DMS53 (cell line): Measurements from ENCODE around the gene CACNA2D4.
"Not testable (repeated sequence)": the region's sequence is repeated elsewhere in the genome, so short reads cannot be mapped to it uniquely, and the experiment has no call there.

Source experiments
- DNase-seq: peaks from one replicate; lab custom pipeline; 2025; lab: John Stamatoyannopoulos, UW

Gene CACNA2D4

GRCh38 chr12:1830981-1831963, 87.2 kb downstream of the CACNA2D4 start:
- peak; percentile 79 for DNase-seq

GRCh38 chr12:1830401-1830845, 88.0 kb downstream of the CACNA2D4 start:
- no peak for DNase-seq

GRCh38 chr12:1829306-1829900, 89.0 kb downstream of the CACNA2D4 start:
- DNase-seq = no peak

GRCh38 chr12:1828856-1829255, 89.6 kb downstream of the CACNA2D4 start:
- no peak for DNase-seq

- no peak for DNase-seq
Observed at GRCh38 chr12:1827826-1828805, 90.3 kb downstream of the CACNA2D4 start.

- no peak for DNase-seq
Observed at GRCh38 chr12:1826867-1827705, 91.4 kb downstream of the CACNA2D4 start.

- DNase-seq = no peak
Observed at GRCh38 chr12:1826401-1826800, 92.1 kb downstream of the CACNA2D4 start.

- DNase-seq = no peak
Observed at GRCh38 chr12:1825382-1826102, 92.9 kb downstream of the CACNA2D4 start.

- no peak for DNase-seq
Observed at GRCh38 chr12:1823237-1823636, 95.2 kb downstream of the CACNA2D4 start.

- no peak for DNase-seq
Observed at GRCh38 chr12:1822699-1823098, 95.8 kb downstream of the CACNA2D4 start.

- DNase-seq = no peak
Observed at GRCh38 chr12:1821805-1822204, 96.6 kb downstream of the CACNA2D4 start.

GRCh38 chr12:1820896-1821291, 97.6 kb downstream of the CACNA2D4 start:
- no peak for DNase-seq

GRCh38 chr12:1820191-1820895, 98.1 kb downstream of the CACNA2D4 start, which contains the start of gene LRTM2:
TSS of gene LRTM2 (plus strand) at chr12:1820565. CDS start at chr12:1828149, 7,584 bp downstream.
- no peak for DNase-seq

GRCh38 chr12:1819571-1819970, 98.9 kb downstream of the CACNA2D4 start:
- no peak for DNase-seq

GRCh38 chr12:1819050-1819449, 99.4 kb downstream of the CACNA2D4 start:
- no peak for DNase-seq

- DNase-seq = not testable (repeated sequence)
Observed at GRCh38 chr12:1817928-1818327, 100.5 kb downstream of the CACNA2D4 start.

GRCh38 chr12:1816730-1817348, 101.6 kb downstream of the CACNA2D4 start:
- no peak for DNase-seq

- DNase-seq = no peak
Observed at GRCh38 chr12:1815814-1816729, 102.4 kb downstream of the CACNA2D4 start.
